ENCODE measurements around the gene NOTUM.

Gene NOTUM

GRCh38 chr17:81941484-81942166, 19.4 kb downstream of the NOTUM start:
- Histone ChIP-seq H3K9me3 (ENCODE audit: insufficient read depth, low read depth, low read length) (no peaks in the 10 kb centered on the region), H3K9ac (ENCODE audit: low read depth, low read length, poor library complexity, severe bottlenecking) (no peak overlapping the region), H4K20me1 (ENCODE audit: insufficient read depth, low read length, poor library complexity, severe bottlenecking) (no peaks in the 10 kb centered on the region), H3K4me3 (ENCODE audit: low read length, poor library complexity, severe bottlenecking) (no peak overlapping the region), H3F3A (ENCODE audit: low read depth) (no peaks in the 10 kb centered on the region), H3K4me2 (ENCODE audit: low read depth, low read length, poor library complexity, severe bottlenecking) (no peak overlapping the region), H3K9me2 (replicated peaks; ENCODE audit: low read depth, low read length) (no peaks in the 10 kb centered on the region), H3K79me2 (ENCODE audit: insufficient read depth, low read length) (peaks cover 3% of the 10 kb centered on the region; the same call in 1 of the 2 replicates), H3K4me1 (ENCODE audit: insufficient read depth, low read length, poor library complexity, severe bottlenecking) (peaks cover 10% of the 10 kb centered on the region), H2AFZ (ENCODE audit: low read length) (no peak overlapping the region), H3K27me3 (ENCODE audit: insufficient read depth, low read length, poor library complexity, severe bottlenecking) (no peaks in the 10 kb centered on the region), H3K36me3 (ENCODE audit: insufficient read depth, low read length) (no peaks in the 10 kb centered on the region)
- no peak for TF ChIP-seq CTCF (conservative IDR thresholded peaks at IDR 0.05; ENCODE audit: low read length)
- TF ChIP-seq EZH2phosphoT487 (IDR thresholded peaks at IDR 0.05; ENCODE audit: borderline replicate concordance) = no peak

DNA sequence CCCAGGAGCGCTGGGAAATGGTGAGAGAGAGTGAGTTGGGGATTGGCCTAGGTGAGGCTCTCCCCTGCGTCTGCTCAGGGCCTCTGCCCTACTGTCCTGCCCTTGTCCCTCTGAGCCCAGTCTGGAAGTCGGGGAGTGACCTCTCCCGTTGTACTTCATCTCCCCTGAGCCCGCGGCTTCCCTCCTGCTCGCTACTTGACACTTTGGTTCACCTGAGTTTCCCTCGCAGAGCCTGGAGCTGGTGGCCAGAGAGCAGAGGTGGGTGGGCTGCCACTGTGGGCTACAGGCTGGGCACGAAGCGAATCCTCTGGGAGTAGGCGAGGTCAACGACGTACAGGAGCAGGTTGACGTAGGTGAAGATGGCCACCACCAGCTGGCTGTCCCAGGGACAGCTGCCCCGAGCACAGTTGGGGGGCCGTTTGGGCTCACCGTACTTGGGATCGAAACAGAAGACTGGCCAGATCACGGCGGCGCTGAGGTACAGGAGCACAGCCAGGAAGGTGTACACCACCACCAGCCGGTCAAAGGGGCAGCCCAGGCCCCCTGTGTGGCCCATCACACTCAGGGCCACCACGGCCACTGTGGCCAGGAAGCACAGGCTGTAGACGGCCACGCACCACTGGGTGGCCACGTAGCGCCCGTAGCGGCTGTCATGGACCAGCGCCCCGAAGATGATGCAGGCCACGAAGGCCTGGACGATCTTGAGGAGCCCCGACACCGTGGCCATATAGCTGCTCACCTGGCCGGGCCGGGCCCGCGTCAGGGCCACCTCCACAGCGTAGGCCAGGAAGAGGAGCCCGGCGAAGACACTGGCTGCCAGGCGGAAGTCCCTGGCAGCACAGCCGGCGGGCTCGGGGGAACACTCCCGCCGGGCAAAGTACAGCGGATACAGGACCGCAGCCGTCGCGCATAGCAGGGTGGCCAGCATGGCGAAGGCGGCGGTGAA, 20.2 kb downstream of the NOTUM start:
- TF ChIP-seq EZH2phosphoT487 (IDR thresholded peaks at IDR 0.05; ENCODE audit: borderline replicate concordance) (no peak), CTCF (conservative IDR thresholded peaks at IDR 0.05; ENCODE audit: low read length) (no peak)
- no peaks in the 10 kb centered on the region for H3K27me3 ChIP-seq (ENCODE audit: insufficient read depth, low read length, poor library complexity, severe bottlenecking)
- H3K4me2 ChIP-seq (ENCODE audit: low read depth, low read length, poor library complexity, severe bottlenecking) = no peak overlapping the region
- H2AFZ ChIP-seq (ENCODE audit: low read length) = no peak overlapping the region
- peaks cover 6% of the 10 kb centered on the region; the same call in 1 of the 2 replicates for H3K79me2 ChIP-seq (ENCODE audit: insufficient read depth, low read length)
- H3F3A ChIP-seq (ENCODE audit: low read depth) = no peaks in the 10 kb centered on the region
- H4K20me1 ChIP-seq (ENCODE audit: insufficient read depth, low read length, poor library complexity, severe bottlenecking) = no peaks in the 10 kb centered on the region
- no peak overlapping the region for H3K9ac ChIP-seq (ENCODE audit: low read depth, low read length, poor library complexity, severe bottlenecking)
- H3K9me2 ChIP-seq (replicated peaks; ENCODE audit: low read depth, low read length) = no peaks in the 10 kb centered on the region
- no peaks in the 10 kb centered on the region for H3K9me3 ChIP-seq (ENCODE audit: insufficient read depth, low read depth, low read length)
- no peaks in the 10 kb centered on the region for H3K36me3 ChIP-seq (ENCODE audit: insufficient read depth, low read length)
- H3K4me1 ChIP-seq (ENCODE audit: insufficient read depth, low read length, poor library complexity, severe bottlenecking) = peaks cover 10% of the 10 kb centered on the region
- no peak overlapping the region for H3K4me3 ChIP-seq (ENCODE audit: low read length, poor library complexity, severe bottlenecking)

DNA sequence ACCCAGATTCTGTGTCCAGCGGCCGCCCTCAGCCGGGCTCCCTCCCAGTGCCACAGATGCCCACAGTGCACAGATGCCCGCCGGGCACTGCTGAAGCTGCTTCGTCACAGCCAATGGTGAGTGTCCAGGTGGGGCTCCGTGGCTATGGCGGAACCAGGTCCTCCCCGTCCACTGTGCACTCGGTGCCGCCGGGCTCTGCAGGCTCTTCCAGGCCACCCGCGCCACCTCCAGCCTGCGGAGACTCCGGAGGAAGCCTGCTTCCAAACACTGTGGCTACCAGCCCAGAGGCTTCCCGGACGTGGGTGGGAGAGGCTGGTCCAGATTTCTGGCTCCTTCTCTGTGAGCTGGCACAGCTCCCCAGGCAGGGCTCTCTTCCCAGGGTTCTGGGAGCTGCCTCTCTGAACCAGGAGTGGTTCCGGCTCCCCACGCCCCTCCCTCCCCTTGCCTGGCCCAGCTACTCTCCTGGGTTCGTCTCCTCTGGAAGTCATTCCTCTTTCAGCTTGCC, 21.1 kb downstream of the NOTUM start:
- H3K36me3 ChIP-seq (ENCODE audit: insufficient read depth, low read length) = no peaks in the 10 kb centered on the region
- H4K20me1 ChIP-seq (ENCODE audit: insufficient read depth, low read length, poor library complexity, severe bottlenecking) = no peaks in the 10 kb centered on the region
- no peak overlapping the region for H3K4me3 ChIP-seq (ENCODE audit: low read length, poor library complexity, severe bottlenecking)
- H3K4me2 ChIP-seq (ENCODE audit: low read depth, low read length, poor library complexity, severe bottlenecking) = peak overlapping the region; percentile 69
- no peaks in the 10 kb centered on the region for H3K9me2 ChIP-seq (replicated peaks; ENCODE audit: low read depth, low read length)
- no peaks in the 10 kb centered on the region for H3F3A ChIP-seq (ENCODE audit: low read depth)
- H2AFZ ChIP-seq (ENCODE audit: low read length) = no peak overlapping the region
- no peaks in the 10 kb centered on the region for H3K27me3 ChIP-seq (ENCODE audit: insufficient read depth, low read length, poor library complexity, severe bottlenecking)
- H3K4me1 ChIP-seq (ENCODE audit: insufficient read depth, low read length, poor library complexity, severe bottlenecking) = peaks cover 10% of the 10 kb centered on the region
- no peak for TF ChIP-seq CTCF (conservative IDR thresholded peaks at IDR 0.05; ENCODE audit: low read length)
- TF ChIP-seq EZH2phosphoT487 (IDR thresholded peaks at IDR 0.05; ENCODE audit: borderline replicate concordance) = no peak
- no peaks in the 10 kb centered on the region for H3K9me3 ChIP-seq (ENCODE audit: insufficient read depth, low read depth, low read length)
- H3K79me2 ChIP-seq (ENCODE audit: insufficient read depth, low read length) = peaks cover 6% of the 10 kb centered on the region; the same call in 1 of the 2 replicates
- peak overlapping the region; percentile 38 for H3K9ac ChIP-seq (ENCODE audit: low read depth, low read length, poor library complexity, severe bottlenecking)
